ENCODE results near the gene CGB2.

GRCh38 chr19:48991873-48992580, 39.7 kb upstream of the CGB2 start:
- TF ChIP-seq CTCF (IDR thresholded peaks at IDR 0.05) (no peak), POLR2A (IDR thresholded peaks at IDR 0.05) (peak; percentile 48 to 65), POLR2AphosphoS5 (IDR thresholded peaks at IDR 0.05) (peak; percentile 92), EP300 (IDR thresholded peaks at IDR 0.05) (no peak)
